NB4 (cell line): ENCODE data around the gene FKRP.

Experiments used
- POLR2A ChIP-seq: IDR thresholded peaks from 2 replicates; pipeline ENCODE4 v1.6.1; 2011; ENCODE audit warnings: mild to moderate bottlenecking; ENCODE audit not compliant: insufficient read length; ENCODE audit errors: extremely low read depth
- TF ChIP-seq, protein P1 (sequence below): IDR thresholded peaks from one replicate; pipeline ENCODE4 v1.5.1; 2012; ENCODE audit warnings: low read depth, low read length

DNA sequence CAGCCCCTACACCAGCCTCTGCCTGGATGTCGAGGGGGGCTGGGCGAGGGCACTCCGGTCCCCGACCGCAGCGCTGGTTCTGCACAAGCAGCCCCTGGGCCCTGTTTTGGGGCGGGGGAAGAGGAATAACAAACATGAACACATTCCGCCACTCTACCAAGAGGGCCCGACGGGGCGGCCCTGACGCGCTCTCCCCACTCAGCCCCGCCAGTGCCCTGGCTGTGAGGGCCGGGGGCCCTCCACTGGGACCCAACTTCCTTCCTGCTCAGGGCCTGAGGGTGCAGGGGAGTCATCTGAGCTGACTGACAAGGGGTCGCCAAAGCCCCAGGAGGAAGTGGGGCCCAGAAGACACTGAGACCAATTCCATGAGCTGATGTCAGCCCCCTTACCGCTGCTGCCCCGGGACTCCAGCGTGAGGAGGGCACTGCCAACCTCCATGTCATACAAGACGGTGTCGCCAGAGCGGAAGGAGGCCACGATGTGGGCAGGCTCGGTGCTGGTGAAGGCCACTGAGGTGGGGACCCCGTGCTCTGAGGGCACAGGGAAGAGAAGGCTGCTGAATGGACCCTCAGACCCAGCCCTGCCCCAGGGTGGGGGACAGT lies 23.3 kb upstream of the FKRP start:
- TF ChIP-seq, protein P1, sequence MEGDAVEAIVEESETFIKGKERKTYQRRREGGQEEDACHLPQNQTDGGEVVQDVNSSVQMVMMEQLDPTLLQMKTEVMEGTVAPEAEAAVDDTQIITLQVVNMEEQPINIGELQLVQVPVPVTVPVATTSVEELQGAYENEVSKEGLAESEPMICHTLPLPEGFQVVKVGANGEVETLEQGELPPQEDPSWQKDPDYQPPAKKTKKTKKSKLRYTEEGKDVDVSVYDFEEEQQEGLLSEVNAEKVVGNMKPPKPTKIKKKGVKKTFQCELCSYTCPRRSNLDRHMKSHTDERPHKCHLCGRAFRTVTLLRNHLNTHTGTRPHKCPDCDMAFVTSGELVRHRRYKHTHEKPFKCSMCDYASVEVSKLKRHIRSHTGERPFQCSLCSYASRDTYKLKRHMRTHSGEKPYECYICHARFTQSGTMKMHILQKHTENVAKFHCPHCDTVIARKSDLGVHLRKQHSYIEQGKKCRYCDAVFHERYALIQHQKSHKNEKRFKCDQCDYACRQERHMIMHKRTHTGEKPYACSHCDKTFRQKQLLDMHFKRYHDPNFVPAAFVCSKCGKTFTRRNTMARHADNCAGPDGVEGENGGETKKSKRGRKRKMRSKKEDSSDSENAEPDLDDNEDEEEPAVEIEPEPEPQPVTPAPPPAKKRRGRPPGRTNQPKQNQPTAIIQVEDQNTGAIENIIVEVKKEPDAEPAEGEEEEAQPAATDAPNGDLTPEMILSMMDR = no peak
- no peak for TF ChIP-seq POLR2A
